Eye (tissue), 1 donor: Measurements from ENCODE around the gene DAPP1.
"Not testable (repeated sequence)": the region's sequence is repeated elsewhere in the genome, so short reads cannot be mapped to it uniquely, and the experiment has no call there.

Experiments
- DNase-seq: peaks from one replicate; pipeline ENCODE4 v3.0.0-alpha.2; 2015

The DAPP1 gene

DNA sequence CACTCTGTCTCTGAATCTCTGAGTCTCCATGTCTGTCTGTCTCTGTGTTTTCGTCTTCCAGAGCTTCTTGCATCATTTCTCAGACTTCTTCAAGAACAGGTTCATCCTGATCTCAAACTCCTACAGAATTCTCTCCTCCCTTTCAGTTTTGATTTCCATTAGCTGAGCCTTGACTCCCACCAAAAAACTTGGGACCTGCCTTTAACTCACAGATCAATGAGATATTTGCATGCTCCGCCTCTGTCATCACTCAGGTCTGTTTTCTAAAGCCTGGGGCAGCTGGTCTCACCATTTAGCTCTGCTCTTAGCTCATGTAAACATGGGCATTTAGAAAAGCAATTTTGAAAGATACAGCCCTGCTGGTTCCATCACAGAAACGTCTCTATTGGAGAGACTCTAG is 8.6 kb downstream of the DAPP1 start:
- DNase-seq = no peak

DNA sequence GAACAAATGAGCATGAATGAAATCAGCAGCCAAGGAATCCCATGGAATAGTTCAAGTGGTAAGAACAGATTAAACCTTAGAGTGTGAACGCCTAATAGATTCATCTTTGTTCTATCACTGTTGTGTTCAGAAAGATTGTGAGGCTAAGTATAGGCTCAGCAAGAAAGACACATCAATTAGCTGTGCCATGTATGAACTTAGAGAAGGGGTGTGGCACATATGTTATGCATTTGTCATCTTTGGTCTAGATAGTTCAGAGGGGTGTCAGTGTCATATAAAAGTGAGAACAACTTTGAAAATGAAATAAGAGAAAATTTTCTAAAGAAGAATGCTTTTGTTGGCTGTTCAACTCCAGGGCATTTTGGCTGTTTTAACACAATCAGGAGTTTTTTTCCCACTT is 9.4 kb downstream of the DAPP1 start:
- no peak for DNase-seq

DNA sequence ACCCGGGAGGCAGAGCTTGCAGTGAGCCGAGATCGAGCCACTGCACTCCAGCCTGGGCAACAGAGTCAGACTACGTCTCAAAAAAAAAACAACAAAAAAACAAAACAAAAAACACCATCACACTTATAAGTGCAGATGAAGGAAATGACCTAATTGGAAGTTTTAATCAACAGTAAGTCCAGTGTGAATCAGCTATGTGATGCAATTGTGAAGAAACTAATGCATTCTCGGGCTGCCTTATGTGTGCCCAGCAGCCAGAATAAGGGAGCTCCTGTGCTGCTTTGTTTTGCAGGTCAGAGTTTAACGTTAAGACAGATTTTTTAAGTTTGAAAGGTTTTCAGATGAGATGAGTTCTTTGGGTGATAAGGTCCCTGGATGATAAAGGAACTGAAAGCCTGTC is 10.8 kb downstream of the DAPP1 start:
- DNase-seq = no peak

DNA sequence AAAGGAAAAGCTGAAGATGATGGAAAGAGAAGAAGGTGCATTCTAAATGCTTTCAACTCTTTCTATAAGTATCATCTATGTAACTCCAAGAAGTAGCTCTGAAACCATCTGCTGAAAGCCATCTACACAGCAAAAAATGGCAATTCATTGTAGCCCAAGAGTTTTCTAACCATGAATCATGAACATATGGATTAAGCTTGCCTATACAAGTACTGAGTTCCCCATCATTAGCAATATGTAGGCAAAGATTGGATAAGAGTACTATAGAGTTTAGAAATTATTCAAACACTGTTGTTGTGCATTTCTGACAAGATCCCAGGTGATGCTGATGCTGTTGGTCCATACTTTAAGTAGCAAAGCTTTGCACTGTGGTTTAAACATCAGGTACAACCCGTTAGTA is 11.2 kb downstream of the DAPP1 start:
- DNase-seq = no peak

DNA sequence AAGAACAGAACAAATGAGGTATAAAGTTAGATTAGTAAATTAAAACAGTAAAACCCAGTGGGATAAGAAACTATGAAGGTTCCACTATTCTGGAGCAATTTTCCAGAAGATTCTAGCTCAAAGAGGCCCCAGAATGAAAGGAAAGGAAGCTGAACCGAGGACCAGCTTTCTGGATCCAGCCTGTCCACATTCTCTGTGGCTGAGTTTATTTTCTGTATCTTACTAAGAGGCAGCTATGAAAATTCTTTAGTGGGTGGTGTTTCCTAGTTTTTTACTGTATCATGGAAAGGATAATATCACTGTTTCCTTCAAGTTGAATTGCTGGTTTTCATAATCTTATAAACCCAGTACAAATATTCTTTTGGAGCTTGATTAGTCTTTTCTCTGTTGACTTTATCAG is 11.8 kb downstream of the DAPP1 start:
- no peak for DNase-seq

DNA sequence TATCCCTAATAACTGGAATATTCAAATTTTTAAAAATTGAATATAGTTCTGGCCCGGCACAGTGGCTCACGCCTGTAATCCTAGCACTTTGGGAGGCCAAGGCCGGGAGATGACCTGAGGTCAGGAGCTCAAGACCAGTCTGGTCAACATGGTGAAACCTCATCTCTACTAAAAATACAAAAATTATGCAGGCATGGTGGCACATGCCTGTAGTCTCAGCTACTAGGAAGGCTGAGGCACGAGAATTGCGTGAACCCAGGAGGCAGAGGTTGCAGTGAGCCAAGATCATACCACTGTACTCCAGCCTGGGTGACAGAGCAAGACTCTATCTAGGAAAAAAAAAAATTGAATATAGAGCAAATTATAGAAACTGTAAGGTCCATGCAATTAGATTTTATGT is 13.4 kb downstream of the DAPP1 start:
- DNase-seq = not testable (repeated sequence)

DNA sequence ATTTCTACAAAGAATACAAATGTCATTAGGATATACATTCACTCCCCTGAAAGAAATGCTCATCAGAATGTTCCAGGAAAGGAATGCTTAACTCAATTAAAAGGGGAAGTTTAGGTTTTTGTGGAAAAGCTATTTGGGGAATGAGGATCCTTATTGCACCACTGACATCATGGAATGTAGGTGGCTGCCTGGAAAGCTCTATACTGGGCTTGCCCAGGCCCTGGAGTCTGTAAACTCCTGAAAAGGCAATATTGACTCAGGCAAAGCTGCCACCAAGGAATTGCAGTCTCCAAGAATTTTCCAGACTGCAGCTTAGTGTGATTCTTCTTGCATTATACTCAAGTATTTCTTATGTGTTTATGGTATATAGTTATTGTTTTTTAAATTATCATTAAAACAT is 15.7 kb downstream of the DAPP1 start:
- DNase-seq = no peak

DNA sequence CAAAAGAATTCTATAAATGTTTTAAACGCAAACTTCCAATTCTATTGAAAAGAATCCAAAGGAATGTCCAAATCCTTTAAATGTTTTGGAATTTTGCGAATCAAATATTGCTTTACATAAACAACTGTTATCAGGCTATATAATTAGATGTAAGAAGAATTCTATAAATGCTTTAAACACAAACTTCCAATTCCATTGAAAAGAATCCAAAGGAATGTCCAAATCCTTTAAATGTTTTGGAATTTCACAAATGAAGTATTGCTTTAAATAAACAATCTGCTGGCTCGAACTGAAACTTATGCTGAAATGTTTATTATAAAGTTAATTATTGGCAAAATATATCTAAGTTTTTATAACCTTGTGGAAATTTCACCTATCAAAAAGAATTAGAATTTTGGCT is 16.1 kb downstream of the DAPP1 start:
- DNase-seq = no peak

DNA sequence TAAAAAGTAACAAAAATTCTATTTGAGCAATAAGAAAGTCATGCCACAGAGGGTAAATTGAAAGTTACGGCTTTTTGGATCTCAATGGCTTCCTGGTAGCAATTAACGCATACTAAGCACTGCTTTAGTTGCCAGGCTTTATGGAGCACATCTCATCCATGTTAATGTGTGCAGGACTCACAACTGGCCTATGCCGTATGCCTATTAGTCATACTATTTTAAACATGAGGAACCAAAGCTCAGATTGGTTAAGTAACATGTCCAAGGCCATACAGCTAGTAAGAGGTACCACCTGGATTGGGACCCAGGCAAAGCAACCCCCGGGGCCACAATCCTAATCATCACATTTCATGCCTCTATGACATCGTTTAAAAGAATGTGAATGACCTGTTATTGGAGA is 17.1 kb downstream of the DAPP1 start:
- no peak for DNase-seq

DNA sequence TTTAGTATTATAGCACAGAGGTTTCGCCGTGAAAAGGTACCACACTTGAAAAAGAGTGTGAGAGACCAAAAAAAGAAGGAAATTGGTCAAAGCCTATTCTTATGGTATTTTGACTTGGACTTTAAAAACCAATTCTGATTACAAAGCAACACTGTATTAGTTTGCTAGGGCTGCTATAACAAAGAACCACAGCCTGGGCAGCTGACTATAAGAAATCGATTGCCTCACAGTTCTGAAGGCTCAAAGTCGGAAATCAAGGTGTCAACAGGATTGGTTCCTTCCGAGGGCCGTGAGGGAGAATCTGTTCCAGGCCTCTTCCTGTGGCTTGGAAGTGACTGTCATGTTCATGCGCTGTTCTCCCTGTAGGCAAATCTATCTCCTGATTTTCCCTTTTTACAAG is 17.9 kb downstream of the DAPP1 start:
- no peak for DNase-seq

DNA sequence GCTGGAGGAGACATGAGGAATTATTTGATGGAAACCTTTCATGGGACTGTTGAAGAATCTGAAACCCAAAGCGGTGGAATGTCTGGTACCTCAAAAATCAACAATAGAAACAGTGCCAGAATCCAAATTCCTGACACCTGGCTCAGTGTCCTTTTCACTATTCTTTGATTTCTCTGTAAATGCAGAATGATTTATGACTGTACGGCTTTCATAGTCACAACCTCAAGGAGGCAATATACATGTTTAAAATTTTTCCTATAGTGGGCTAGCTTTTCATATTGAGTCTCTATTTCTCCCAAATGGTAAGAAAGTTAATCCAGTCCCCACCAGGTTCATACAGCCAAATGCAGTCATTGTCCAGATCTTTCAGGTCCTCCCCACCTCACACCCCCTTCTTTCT is 19.3 kb downstream of the DAPP1 start:
- no peak for DNase-seq

DNA sequence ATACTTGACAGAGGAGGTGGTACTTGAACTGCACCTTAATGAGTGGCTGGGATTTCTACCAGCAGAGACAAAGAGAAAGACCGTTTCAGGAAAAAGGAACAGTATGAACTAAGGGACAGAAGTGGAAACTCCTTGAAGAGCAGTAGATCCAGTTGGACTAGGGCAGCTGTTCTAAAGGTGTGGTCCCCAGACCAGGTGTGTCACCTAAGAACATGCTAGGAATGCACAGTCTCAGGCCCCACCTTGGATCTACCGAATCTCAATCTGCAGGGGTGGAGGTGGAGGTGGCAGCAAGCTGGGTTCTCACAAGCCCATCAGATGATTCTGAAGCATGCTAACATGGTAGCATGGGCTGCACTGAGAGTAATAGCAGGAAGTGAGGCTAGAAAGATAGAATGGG is 22.3 kb downstream of the DAPP1 start:
- DNase-seq = no peak

DNA sequence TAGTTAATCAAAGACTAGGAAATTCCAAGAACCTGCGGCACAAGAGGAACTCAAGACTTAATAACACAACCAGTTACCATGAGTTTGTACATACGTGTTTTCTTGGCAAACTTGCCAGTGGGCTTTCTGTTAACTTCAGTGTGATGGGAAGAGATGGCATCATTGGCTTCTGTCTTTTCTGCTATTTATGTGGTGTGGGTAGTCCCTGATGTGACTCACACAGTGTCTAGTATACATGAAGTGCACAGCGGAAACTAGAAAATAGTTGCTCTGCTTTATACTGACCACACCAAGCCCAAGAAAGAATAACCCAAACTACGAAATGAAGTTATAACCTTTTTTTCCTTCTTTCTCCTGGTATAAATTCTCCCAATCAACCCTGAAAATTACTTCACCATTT is 24.5 kb downstream of the DAPP1 start:
- no peak for DNase-seq

DNA sequence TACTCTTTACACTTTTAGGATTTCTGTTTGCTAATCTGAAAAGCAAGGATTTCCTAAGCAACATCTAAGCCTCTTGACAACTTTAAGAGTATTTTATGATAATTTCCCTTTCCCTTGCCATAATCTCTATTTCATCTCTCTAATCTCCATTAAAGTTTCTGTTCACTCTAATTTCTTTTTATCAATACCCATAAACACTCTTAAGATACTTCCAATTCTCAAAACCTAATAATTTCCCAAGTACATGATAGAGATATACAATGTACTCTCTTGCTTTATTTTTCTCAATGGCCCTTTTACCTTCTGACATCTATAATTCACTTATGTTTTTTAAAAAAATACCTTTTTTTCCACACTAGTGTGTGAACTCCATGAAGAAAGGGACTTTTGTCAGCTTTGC is 26.8 kb downstream of the DAPP1 start:
- no peak for DNase-seq

DNA sequence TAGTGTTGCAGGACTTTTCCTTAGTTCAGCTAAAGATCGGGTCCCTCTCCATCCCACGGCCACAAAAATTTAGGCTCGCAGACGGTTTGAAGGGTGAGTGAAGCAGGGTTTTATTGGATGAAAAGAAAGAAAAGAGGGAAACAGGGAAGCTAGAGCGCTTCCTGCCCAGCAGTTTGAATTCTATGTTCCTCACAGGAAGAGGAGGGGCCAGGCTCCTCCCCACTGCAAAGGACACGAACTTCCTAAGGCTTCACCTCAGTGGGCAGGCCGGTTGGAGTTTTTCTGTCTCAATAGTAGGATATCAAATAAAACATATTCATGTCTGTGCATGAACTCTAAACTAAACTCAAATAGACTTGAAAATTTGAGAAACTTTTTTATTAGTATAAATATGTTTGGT is 27.4 kb downstream of the DAPP1 start:
- no peak for DNase-seq

DNA sequence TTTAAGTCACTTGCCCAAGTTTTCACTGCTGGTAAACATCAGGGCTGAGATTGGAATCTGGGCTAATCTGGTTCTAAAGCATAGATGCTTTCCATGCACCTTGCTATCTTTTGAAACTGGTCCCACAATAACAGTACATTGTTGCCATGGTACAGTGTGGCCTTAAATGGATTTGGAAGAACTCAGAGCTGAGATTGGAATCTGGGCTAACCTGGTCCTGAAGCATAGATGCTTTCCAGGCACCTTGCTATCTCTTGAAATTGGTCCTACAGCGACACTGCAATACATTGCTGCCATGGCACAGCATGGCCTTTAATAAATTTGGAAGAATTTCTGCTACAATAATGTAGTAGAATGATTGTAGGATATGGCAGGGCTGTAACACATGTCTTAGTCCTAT is 28.6 kb downstream of the DAPP1 start:
- no peak for DNase-seq

DNA sequence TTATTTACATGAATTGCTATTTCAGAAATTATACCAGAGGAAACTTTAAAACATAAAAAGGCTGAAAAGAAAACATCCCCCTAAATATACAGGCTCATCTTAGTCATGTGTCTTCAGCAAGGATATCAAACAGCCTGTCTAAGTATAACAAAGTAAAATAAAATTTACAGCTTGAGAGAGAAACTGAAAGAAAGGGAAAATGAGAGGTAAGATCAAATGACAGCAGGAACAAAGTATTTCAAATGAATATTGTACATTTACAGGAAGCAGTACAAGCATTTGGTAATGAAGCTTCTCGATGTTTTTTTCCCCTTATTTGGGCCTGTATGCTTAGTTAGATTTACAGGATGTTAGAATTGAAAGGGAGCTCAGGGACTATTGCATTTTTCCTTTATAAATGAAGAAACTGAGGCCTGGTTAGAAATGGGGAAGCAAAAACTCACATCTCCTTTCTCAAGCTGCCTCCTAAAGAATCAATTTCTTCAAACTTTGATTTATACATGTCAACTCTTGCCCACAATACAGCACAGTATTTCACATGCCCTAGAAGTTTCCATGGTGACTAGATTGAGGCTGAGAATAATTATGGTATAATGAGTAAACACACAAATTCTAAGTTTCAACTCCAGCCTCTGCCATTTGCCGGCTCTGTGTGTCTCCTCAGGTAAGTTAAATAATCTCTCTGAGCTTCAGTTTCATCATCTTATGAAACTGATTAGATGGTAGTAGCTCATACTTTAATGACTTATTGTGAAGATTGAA is 29.3 kb downstream of the DAPP1 start:
- DNase-seq = no peak

DNA sequence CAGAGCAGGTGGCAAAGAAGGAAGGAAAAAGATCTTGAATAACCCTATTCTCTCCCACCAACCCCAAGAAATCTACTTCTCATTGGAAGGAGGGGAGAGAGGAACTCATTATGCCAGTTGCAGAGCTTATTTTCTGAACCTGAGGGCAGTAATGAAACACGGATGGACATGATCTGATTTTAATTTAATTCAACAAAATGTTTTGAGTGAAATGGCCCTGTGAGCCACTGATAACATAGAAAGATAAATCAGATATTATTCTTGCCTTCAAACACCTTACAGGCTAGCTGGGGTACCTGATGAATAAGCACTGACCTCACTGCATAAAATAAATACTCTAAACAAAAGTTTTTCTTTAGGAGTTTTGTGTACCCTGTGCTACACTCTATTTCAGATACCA is 30.3 kb downstream of the DAPP1 start:
- DNase-seq = no peak

DNA sequence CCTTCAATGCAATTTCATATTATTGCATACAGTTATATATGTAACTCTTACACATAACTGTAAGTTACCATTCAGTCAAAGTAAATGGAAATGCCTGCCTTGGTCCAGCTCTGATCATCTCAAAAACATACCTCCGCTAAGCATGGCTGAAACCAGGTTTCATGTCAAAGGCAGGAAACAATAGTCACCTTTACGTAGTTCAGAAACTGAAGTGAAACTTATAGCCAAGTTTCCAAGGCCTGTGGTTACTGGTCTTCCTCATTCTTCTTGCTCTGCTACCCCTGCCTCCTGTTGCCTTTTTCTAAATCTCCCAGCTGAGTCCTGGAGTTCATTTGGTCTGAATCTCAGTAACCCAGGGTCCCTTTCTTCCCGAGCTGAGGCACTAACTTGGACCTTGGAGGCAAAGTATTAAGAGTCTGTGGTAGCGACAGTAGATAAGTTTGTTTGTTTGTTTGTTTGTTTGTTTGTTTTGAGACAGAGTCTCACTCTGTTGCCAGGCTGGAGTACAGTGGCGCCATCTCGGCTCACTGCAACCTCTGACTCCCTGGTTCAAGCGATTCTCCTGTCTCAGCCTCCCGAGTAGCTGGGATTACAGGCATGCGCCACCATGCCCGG is 30.8 kb downstream of the DAPP1 start:
- DNase-seq = no peak

DNA sequence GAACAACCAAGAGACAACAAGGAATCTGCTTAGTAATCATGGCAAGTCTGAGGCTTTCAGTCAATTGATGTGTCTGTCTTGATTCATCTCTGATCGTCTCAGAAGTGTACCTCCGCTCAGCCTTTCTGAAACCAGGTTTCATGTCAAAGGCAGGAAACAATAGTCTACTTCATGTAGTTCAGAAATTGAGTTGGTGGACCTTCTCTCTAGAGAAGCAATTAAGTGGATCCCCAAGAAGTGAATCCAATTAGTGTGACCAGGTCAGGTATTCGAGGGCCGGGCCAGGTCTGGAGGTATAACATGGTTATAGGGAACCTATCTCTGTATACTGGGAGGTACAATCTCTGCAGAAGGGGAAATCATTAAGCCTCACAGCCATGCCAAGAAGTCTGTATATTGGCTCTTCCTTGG is 32.0 kb downstream of the DAPP1 start:
- DNase-seq = no peak

DNA sequence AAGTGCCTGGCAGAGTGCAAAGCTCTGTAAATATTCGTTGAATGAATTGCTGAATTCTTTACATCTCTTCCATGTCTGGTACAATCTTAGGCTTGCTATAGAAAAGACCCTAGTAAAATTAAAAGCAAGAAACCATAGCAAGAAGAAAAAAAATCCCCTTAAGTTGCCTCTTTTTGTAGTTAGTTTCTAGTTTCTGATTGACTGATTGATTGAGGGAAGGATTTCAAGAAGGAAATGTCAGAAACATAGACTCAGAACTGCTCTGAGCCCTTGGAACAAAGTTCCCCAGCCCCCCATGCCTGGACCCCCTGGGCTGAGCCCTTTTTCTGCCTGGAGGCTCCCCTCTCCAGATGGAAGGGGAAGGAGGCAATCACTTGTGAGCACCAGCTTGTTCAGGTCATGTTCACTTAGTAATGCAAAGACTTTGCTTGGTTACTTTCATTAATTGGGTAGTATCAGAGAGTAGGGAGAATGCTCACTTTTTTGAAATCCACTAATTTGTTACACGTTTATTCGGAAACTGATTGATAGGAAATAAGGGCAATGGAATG is 35.6 kb downstream of the DAPP1 start:
- no peak for DNase-seq

DNA sequence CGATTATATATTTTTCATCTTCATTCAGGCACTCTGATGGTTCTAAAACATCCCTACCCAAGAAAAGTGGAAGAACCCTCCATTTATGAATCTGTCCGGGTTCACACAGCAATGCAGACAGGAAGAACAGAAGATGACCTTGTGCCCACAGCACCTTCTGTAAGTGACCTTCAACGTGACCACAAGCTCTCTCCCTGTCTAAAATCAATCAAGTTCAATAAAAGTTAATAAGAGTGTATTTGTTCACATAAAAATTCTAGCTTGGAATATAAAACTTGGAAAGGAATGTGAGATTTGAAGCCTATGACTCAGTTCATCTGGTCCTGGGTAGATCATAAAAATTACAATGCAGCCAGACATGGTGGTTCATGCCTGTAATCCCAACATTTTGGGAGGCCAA is 36.6 kb downstream of the DAPP1 start:
- DNase-seq = no peak

DNA sequence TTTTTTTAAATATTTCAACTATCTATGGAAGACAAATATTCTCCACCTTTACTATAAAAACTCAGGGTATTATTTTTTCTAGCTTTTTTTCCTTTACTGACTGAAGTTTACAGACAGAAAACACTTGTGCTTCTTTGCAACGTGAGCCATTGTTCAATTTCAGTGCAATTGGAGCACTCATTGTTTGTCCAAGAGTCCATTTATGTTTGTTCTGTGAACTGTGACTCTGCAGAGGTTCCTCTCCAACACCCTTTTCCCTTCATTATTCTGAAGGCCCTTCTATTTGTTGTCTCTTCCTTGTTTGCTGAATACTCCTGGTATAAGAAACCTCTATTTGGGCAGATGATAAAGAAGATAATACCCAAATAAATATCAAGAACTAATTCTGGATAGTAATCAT is 37.4 kb downstream of the DAPP1 start:
- DNase-seq = no peak

DNA sequence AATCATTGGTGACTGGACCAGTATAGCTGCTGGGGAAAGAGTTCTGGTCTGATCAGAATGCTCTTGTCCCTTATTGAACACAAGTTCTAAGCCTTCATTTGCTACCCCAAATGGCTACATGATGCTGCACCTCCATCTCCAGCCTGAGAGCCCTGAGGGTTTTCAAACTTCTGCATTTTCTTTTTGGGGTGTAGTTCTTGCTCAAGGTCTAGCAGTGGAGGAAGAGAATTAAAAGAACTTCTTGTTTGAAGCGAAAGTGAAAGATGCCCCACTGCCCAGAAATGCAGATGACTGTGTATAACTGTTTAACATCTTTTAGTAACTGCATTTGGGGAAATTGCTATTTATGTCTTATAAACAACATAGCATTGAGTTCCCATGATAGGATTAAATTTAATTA is 39.1 kb downstream of the DAPP1 start:
- no peak for DNase-seq

DNA sequence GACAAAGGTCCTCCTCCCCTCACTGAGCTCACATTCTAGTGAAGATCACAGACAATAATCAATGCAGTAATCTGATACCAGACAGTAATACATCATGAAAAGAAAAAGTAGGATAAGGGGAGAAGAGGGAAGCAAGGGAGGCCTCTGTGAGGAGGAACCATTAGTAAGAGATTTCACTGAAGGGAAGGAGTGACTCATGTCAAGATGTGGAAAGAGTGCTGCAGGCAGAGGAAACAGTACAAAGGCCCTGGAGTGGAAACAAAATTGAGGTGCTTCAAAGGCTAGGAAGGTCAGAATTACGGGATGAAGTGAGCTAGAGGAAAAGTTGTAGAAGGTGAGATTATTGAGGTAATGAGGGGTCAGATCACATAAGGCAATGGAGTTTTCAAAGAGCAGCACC is 39.5 kb downstream of the DAPP1 start:
- no peak for DNase-seq
